Esophagus muscularis mucosa (tissue), 3 donors: ENCODE measurements around the gene UBE2J1.

Source experiments
- CTCF ChIP-seq, 3 experiments: fragments of 200-600 bp in 2 of 3; fragments of 450-650 bp in 1 of 3; sonication (generic) in 2 of 3; IDR thresholded peaks; one replicate each; pipeline ENCODE4 v1.5.1; 2017 to 2019; ENCODE audit warnings: antibody characterized with exemption in 3 of 3, mild to moderate bottlenecking in 2 of 3, moderate library complexity in 1 of 3
- POLR2A ChIP-seq: fragments of 450-650 bp; IDR thresholded peaks from one replicate; pipeline ENCODE4 v1.6.1; 2017; ENCODE audit warnings: antibody characterized with exemption, moderate library complexity, mild to moderate bottlenecking, low read depth

GRCh38 chr6:89361171-89361570, 8.6 kb upstream of the UBE2J1 start:
- TF ChIP-seq CTCF (IDR thresholded peaks at IDR 0.05), result no peak
- no peak for TF ChIP-seq POLR2A
